A673 (cell line): Measurements from ENCODE around the gene PSG2. TPM values are rescaled to one million over a fixed set of nuclear protein-coding genes. Genes with fewer than 3 reads are reported as not detected.
"Not testable (repeated sequence)": the region's sequence is repeated elsewhere in the genome, so short reads cannot be mapped to it uniquely, and the experiment has no call there.

Source experiments
- BruUV-seq: library from RNA; stranded (reverse); fragments of 400-500 nt; replicated peaks from 2 replicates; lab custom pipeline; 2021; lab: Mats Ljungman, UMichigan
- CTCF ChIA-PET: fragments of 300-600 bp; sonication (Branson Sonifier 250); formaldehyde crosslinking; loops from one replicate; lab custom pipeline; 2022; ENCODE audit warnings: antibody characterized with exemption; lab: Charles Lee
- POLR2A ChIA-PET: fragments of 300-600 bp; sonication (Branson Sonifier 250); formaldehyde crosslinking; loops from one replicate; lab custom pipeline; 2022; ENCODE audit warnings: antibody characterized with exemption; ENCODE audit not compliant: low non-redundant PET; lab: Charles Lee
- DNase-seq: peaks from one replicate; pipeline ENCODE4 v3.0.0-alpha.2; 2015; ENCODE audit warnings: low spot score
- H3K27ac ChIP-seq: fragments of 200-600 bp; sonication (generic); 2 replicates; pipeline ENCODE4 v1.5.1; 2016; ENCODE audit warnings: mixed run types, low read depth, mild to moderate bottlenecking, mixed read lengths, antibody characterized with exemption, low read length; ENCODE audit not compliant: poor library complexity, severe bottlenecking
- H3K27me3 ChIP-seq: fragments of 200-600 bp; sonication (generic); replicated peaks from 2 replicates; pipeline ENCODE4 v1.6.1; 2017; ENCODE audit warnings: mixed run types, low read depth, mild to moderate bottlenecking, mixed read lengths, antibody characterized with exemption, low read length; ENCODE audit not compliant: insufficient read depth, poor library complexity
- H3K36me3 ChIP-seq: fragments of 200-600 bp; sonication (generic); 2 replicates; pipeline ENCODE4 v1.6.1; 2016; ENCODE audit warnings: mixed run types, mild to moderate bottlenecking, mixed read lengths, antibody characterized with exemption, low read length; ENCODE audit not compliant: insufficient read depth, poor library complexity, severe bottlenecking
- H3K4me1 ChIP-seq: fragments of 200-600 bp; sonication (generic); 2 replicates; pipeline ENCODE4 v1.6.1; 2017; ENCODE audit warnings: mixed run types, mild to moderate bottlenecking, mixed read lengths, antibody characterized with exemption, low read length; ENCODE audit not compliant: insufficient read depth, poor library complexity, severe bottlenecking
- H3K4me3 ChIP-seq: fragments of 200-600 bp; sonication (generic); 2 replicates; pipeline ENCODE4 v1.5.1; 2016; ENCODE audit warnings: low read depth, mixed run types, mild to moderate bottlenecking, mixed read lengths, low read length; ENCODE audit not compliant: poor library complexity, severe bottlenecking
- H3K9me3 ChIP-seq: fragments of 200-600 bp; sonication (generic); 2 replicates; pipeline ENCODE4 v1.6.1; 2016; ENCODE audit warnings: mixed run types, low read depth, mild to moderate bottlenecking, mixed read lengths, antibody characterized with exemption, low read length; ENCODE audit not compliant: poor library complexity, severe bottlenecking
- CTCF ChIP-seq: fragments of 300-800, 200-600 bp; sonication (generic); conservative IDR thresholded peaks from 2 replicates; pipeline ENCODE4 v1.5.1; 2017; ENCODE audit warnings: low read depth, mild to moderate bottlenecking, antibody characterized with exemption, low read length, moderate library complexity, mixed read lengths
- intact Hi-C: fragments of 100-400 bp; cut with micrococcal nuclease; formaldehyde crosslinking; loops from one replicate; pipeline ENCODE4 v1.10.0; 2022; ENCODE audit not compliant: unreplicated experiment
- total RNA-seq: library from RNA; stranded (reverse); gene quantifications from 2 replicates; pipeline ENCODE4 v1.2.3, GENCODE V29; 2021

PSG2 gene
- total RNA-seq, 1 experiment from 2014 or later, result not detected

DNA sequence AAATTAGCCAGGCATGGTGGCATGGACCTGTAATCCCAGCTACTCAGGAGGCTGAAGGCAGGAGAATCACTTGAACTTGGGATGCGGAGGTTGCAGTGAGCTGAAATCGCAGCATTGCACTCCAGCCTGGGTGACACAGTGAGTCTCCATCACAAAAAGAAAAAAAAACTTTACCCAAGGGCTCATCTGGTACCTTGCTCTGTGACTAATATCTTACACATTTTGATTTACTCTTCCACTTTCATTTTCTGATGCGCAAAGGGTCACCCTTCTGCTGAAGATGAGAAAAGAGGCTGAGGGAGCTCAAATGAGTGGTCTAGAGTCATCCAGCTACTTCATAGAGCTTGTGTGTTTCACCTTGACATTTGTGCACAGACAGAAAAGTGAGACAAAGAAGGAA, 34.5 kb downstream of the PSG2 start:
- H3K27me3 ChIP-seq, H3K27ac ChIP-seq, intact Hi-C loops, BruUV-seq, H3K4me1 ChIP-seq, H3K9me3 ChIP-seq, DNase-seq, H3K36me3 ChIP-seq, CTCF ChIA-PET, H3K4me3 ChIP-seq: not testable (repeated sequence)
- POLR2A ChIA-PET, result interaction anchor here (0.7 kb wide), 1 partner anchor 196 kb away, joined by 6 read pairs; no protein-coding TSS in a partner anchor

DNA sequence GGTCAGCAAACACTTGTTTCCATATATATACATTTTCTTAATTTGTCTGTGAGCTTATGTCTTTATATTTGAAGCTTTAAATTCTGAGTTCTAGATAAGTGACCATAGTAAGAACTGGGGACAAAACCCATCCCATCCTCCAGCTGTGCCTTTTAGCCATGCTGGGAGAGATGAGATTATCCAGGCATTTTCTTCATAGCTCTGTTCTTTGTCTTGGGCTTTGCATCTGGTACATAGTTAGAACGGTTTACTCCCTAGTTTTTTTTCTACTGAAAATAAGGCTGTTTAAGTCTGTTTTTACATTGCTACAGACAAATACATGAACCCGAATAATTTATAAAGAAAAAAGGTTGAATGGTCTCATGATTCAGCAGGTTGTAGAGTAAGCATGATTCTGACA, 35.9 kb downstream of the PSG2 start:
- H3K4me1 ChIP-seq, H3K36me3 ChIP-seq, DNase-seq, H3K9me3 ChIP-seq, CTCF ChIA-PET, H3K27me3 ChIP-seq, POLR2A ChIA-PET, H3K4me3 ChIP-seq, BruUV-seq, intact Hi-C loops, H3K27ac ChIP-seq: not testable (repeated sequence)

DNA sequence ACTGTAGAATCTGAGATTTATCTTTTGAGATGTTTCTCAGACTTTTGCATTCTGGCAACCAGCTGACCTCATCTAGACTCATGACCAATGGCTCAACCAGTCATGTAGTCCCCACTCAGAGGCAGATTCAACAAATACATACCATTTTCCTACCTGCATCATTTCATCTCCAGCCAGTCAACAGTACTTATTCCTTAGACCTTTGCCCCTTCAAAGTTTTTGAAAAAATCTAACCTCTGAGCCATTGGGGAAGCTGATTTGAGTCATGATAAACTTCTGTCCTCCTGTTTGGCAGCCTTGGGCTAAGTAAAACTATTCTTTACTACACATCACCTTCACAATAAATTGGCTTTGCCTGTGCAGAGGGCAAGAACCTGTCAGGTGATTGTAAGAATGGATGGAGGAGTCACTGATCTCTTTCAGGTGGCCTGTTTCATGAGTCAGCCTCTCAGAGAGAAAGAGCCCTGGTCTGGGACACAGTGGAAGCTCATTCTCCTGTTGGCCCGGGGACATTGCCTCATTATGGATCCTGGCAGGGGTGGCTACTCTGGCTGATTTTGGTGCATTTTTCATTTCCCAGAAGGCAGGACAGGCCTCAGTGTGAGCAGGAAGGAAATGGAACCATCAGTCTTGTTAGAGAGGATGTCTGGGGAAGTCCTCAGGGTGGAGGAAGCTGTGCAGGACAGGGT, 38.9 kb downstream of the PSG2 start:
- H3K36me3 ChIP-seq, intact Hi-C loops, H3K27ac ChIP-seq, H3K4me1 ChIP-seq, H3K9me3 ChIP-seq, H3K4me3 ChIP-seq, DNase-seq, POLR2A ChIA-PET, BruUV-seq, CTCF ChIA-PET, H3K27me3 ChIP-seq: not testable (repeated sequence)

- DNase-seq, result peak; percentile 10
- H3K9me3 ChIP-seq, CTCF ChIA-PET: not testable (repeated sequence)
These were observed 50.9 kb downstream of the PSG2 start for GRCh38 chr19:43031645-43032044.

More at GRCh38 chr19:43031645-43032044, 50.9 kb downstream of the PSG2 start:
- BruUV-seq, H3K4me1 ChIP-seq, H3K27me3 ChIP-seq, intact Hi-C loops, POLR2A ChIA-PET, H3K27ac ChIP-seq, H3K4me3 ChIP-seq, H3K36me3 ChIP-seq: not testable (repeated sequence)
- 0 out of 2 replicates have a peak, but pooled peaks have one; percentile 11 for TF ChIP-seq CTCF
